Keratinocyte (primary cell): Measurements from ENCODE around the gene TCP1. TPM values are rescaled to one million over a fixed set of nuclear protein-coding genes. Genes with fewer than 3 reads are reported as not detected.

Source experiments
- DNase-seq: peaks from one replicate; pipeline ENCODE4 v3.0.0-alpha.2; 2011; ENCODE audit warnings: low read depth, missing footprints, low spot score
- FAIRE-seq: peaks from 2 replicates; lab custom pipeline; 2011; peaks lifted over from hg19 to GRCh38; lab: Jason Lieb, UNC
- H2AFZ ChIP-seq: 2 replicates; pipeline ENCODE4 v1.6.0; 2012; ENCODE audit warnings: low read length, control low read depth, inconsistent platforms; ENCODE audit not compliant: control insufficient read depth
- H3K27ac ChIP-seq: 2 replicates; pipeline ENCODE4 v1.5.1; 2011; ENCODE audit warnings: low read length; ENCODE audit not compliant: control insufficient read depth, insufficient read depth
- H3K27me3 ChIP-seq: 3 replicates; pipeline ENCODE4 v1.6.0; 2011; ENCODE audit warnings: low read length; ENCODE audit not compliant: control insufficient read depth, insufficient read depth; ENCODE audit errors: extremely low read depth
- H3K36me3 ChIP-seq, 2 experiments: 2 replicates in 1 of 2; 3 replicates in 1 of 2; pipeline ENCODE4 v1.5.1; 2011; ENCODE audit warnings: low read length in 2 of 2, mild to moderate bottlenecking in 1 of 2; ENCODE audit not compliant: control insufficient read depth in 2 of 2, insufficient read depth in 2 of 2; ENCODE audit errors: extremely low read depth in 1 of 2
- H3K4me1 ChIP-seq: 3 replicates; pipeline ENCODE4 v1.5.1; 2011; ENCODE audit warnings: low read length; ENCODE audit not compliant: control insufficient read depth, insufficient read depth; ENCODE audit errors: extremely low read depth
- H3K4me2 ChIP-seq: 3 replicates; pipeline ENCODE4 v1.6.0; 2011; ENCODE audit warnings: low read depth, low read length; ENCODE audit not compliant: control insufficient read depth, insufficient read depth; ENCODE audit errors: extremely low read depth
- H3K4me3 ChIP-seq, 3 experiments: fragments of 200-600 bp in 1 of 3; sonication (generic) in 1 of 3; 2 replicates in 2 of 3; 3 replicates in 1 of 3; pipeline ENCODE4 v1.5.1; 2011 to 2016; ENCODE audit warnings: low read length in 3 of 3, mild to moderate bottlenecking in 3 of 3, control low read depth in 2 of 3, inconsistent platforms in 1 of 3, low read depth in 1 of 3, mixed read lengths in 1 of 3, mixed run types in 1 of 3, moderate library complexity in 1 of 3; ENCODE audit not compliant: control insufficient read depth in 2 of 3, insufficient read depth in 2 of 3; ENCODE audit errors: extremely low read depth in 1 of 3
- H3K79me2 ChIP-seq: 2 replicates; pipeline ENCODE4 v1.6.0; 2012; ENCODE audit warnings: low read length; ENCODE audit not compliant: control insufficient read depth, insufficient read depth
- H3K9ac ChIP-seq: 3 replicates; pipeline ENCODE4 v1.6.0; 2011; ENCODE audit warnings: low read length; ENCODE audit not compliant: control insufficient read depth, insufficient read depth; ENCODE audit errors: extremely low read depth
- H3K9me1 ChIP-seq: 3 replicates; pipeline ENCODE4 v1.6.0; 2011; ENCODE audit warnings: low read length; ENCODE audit not compliant: control insufficient read depth, insufficient read depth; ENCODE audit errors: extremely low read depth
- H3K9me3 ChIP-seq: 2 replicates; pipeline ENCODE4 v1.5.1; 2012; ENCODE audit warnings: low read depth, low read length; ENCODE audit not compliant: control insufficient read depth
- H4K20me1 ChIP-seq: 3 replicates; pipeline ENCODE4 v1.6.0; 2011; ENCODE audit warnings: low read length; ENCODE audit not compliant: control insufficient read depth, insufficient read depth; ENCODE audit errors: extremely low read depth
- EZH2 ChIP-seq: IDR thresholded peaks from one replicate; pipeline ENCODE4 v1.6.1; 2012; ENCODE audit warnings: inconsistent platforms, mild to moderate bottlenecking, low read length, moderate library complexity
- dilution Hi-C: fragments of 300-500 bp; cut with MboI; formaldehyde crosslinking; loops from one replicate; pipeline ENCODE4 v1.7.0; 2020; ENCODE audit warnings: low sequenced_read_pairs; ENCODE audit not compliant: extremely low pct_ligation_motif_present
- polyA plus RNA-seq, 5 experiments: library from polyadenylated mRNA; depleted of rRNA in 3 of 5; stranded (reverse) in 3 of 5; stranded (forward) in 1 of 5; unstranded in 1 of 5; fragments of >200 nt; gene quantifications; 1 replicate in 1 of 5; 2 replicates in 3 of 5; 3 replicates in 1 of 5; pipeline versions ENCODE4 v1.2.1 to v1.2.3, GENCODE V29; 2011 to 2012; ENCODE audit warnings: missing spikeins in 2 of 5, low read depth in 1 of 5, low replicate concordance in 1 of 5
- TF ChIP-seq, protein P1 (sequence below), 3 experiments: IDR thresholded peaks in 1 of 3; conservative IDR thresholded peaks in 1 of 3; optimal IDR thresholded peaks in 1 of 3; 2 replicates in 2 of 3; 3 replicates in 1 of 3; pipeline versions ENCODE3 to v1.5.1; 2011; ENCODE audit warnings: low read length in 3 of 3, mild to moderate bottlenecking in 3 of 3, moderate library complexity in 2 of 3, control low read depth in 1 of 3, inconsistent platforms in 1 of 3; ENCODE audit not compliant: insufficient read depth in 2 of 3; ENCODE audit errors: extremely low read depth in 1 of 3

Gene TCP1
- polyA plus RNA-seq, 1 donor (not counting 4 experiments of a cell fraction or from before 2014, with no cell fraction given), result 174 TPM

DNA sequence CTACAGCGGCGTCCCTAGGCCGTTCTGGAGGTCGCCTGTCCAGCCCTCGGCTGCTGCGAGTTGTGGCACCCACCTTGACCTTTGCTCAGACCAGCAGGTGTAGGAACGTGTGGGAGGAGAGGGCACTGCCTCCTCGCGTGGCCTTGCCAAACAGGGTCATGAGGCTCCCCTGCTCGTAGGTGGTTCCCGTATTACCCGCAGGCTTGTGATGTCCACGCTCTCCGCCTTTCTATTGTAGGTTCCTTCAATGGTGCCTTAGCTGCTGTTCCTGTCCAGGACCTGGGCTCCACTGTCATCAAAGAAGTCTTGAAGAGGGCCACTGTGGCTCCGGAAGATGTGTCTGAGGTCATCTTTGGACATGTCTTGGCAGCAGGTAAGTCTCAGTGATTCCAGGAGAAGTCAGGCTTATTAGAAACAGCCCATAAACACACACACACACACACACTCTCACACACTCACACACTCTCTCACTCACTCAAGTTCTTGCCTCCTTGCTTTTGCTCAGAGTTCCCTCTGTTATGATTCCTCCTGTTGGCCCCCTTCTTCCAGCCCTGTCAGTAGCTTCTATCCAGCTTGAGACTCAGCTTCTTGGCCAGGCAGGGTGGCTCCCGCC is 26.6 kb downstream of the TCP1 start:
- no peak for TF ChIP-seq EZH2
- TF ChIP-seq, protein P1, sequence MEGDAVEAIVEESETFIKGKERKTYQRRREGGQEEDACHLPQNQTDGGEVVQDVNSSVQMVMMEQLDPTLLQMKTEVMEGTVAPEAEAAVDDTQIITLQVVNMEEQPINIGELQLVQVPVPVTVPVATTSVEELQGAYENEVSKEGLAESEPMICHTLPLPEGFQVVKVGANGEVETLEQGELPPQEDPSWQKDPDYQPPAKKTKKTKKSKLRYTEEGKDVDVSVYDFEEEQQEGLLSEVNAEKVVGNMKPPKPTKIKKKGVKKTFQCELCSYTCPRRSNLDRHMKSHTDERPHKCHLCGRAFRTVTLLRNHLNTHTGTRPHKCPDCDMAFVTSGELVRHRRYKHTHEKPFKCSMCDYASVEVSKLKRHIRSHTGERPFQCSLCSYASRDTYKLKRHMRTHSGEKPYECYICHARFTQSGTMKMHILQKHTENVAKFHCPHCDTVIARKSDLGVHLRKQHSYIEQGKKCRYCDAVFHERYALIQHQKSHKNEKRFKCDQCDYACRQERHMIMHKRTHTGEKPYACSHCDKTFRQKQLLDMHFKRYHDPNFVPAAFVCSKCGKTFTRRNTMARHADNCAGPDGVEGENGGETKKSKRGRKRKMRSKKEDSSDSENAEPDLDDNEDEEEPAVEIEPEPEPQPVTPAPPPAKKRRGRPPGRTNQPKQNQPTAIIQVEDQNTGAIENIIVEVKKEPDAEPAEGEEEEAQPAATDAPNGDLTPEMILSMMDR (optimal IDR thresholded peaks at IDR 0.05 in 1 of 3, IDR thresholded peaks at IDR 0.05 in 1 of 3, conservative IDR thresholded peaks at IDR 0.05 in 1 of 3; ENCODE audit: extremely low read depth in 1 of 3, insufficient read depth in 2 of 3, low read length in 3 of 3), result no peak
- Histone ChIP-seq H3K4me2 (peak overlapping the region; percentile 72), H3K9ac (peak overlapping the region; percentile 83), H3K4me1 (peaks cover 33% of the 10 kb centered on the region), H3K27ac (peak overlapping the region; percentile 85), H3K79me2 (peaks cover 43% of the 10 kb centered on the region), H3K4me3 (peak overlapping the region; percentile 77 to 93 (median 88)), H3K9me1 (peaks cover 2% of the 10 kb centered on the region), H2AFZ (peak overlapping the region; percentile 54), H3K36me3 (peaks cover 9 to 39% of the 10 kb centered on the region in 2 experiments), H3K9me3 (no peaks in the 10 kb centered on the region), H3K27me3 (no peaks in the 10 kb centered on the region), H4K20me1 (no peaks in the 10 kb centered on the region)
- FAIRE-seq (peak; percentile 34), DNase-seq (no peak)
- dilution Hi-C loops, result no loop called here

DNA sequence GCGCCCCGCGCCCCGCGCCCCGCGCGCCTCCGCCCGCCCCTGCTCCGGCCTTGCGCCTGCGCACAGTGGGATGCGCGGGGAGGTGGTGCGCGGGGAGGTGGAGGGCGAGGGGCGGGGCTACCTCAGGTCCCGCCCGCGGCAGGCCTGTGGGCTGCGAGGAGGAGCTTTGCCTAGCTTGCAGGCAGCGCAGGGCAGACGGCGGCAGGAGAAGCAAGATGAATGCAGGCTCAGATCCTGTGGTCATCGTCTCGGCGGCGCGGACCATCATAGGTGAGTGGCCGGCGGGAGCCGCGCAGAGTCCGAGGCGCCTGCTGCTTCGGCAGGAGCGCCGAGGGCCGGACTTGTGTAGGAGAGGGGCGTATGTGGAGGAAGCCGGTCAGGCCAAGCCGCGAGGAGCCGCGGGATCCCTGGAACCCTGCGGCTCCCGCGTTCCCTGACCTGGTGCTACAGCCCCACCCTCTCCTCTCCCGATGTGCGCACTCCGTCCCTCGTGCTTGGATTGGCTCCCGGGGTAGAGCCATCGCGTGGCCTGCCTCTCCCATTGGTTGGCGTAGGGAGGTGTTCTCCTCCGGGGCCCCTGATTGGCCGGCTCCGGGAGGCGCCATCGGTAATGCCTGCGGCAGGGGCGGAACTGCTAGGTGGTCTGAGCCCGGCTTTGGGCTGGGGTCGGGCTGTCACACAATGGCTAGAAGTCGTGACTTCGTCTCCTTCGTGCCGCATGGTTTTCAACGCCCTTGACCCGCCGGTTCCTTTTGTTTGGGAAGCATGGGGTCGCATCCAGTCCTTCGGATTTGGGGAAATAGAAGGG is 27.3 kb downstream of the TCP1 start, which contains the start of gene ACAT2:
TSS of gene ACAT2 (plus strand) at position 173 of the 808 bp plus-strand sequence. CDS start at position 216, 43 bp downstream.
- no peaks in the 10 kb centered on the region for H4K20me1 ChIP-seq
- peaks cover 7 to 33% of the 10 kb centered on the region in 2 experiments for H3K36me3 ChIP-seq
- peak within 1 kb of the TSS; percentile 83 for H3K9ac ChIP-seq
- peaks cover 38% of the 10 kb centered on the region for H3K79me2 ChIP-seq
- no peaks in the 10 kb centered on the region for H3K27me3 ChIP-seq
- peak within 1 kb of the TSS; percentile 93 for H3K4me2 ChIP-seq
- H3K9me1 ChIP-seq, result peaks cover 2% of the 10 kb centered on the region
- TF ChIP-seq, protein P1 (optimal IDR thresholded peaks at IDR 0.05 in 1 of 3, IDR thresholded peaks at IDR 0.05 in 1 of 3, conservative IDR thresholded peaks at IDR 0.05 in 1 of 3; ENCODE audit: extremely low read depth in 1 of 3, insufficient read depth in 2 of 3, low read length in 3 of 3), result no peak
- no peak for TF ChIP-seq EZH2
- dilution Hi-C loops, result no loop called here
- peak within 1 kb of the TSS; percentile 77 to 93 (median 88) for H3K4me3 ChIP-seq
- peaks cover 33% of the 10 kb centered on the region for H3K4me1 ChIP-seq
- FAIRE-seq, result peak; percentile 77
- H2AFZ ChIP-seq, result peak within 1 kb of the TSS; percentile 73
- no peaks in the 10 kb centered on the region for H3K9me3 ChIP-seq
- peak within 1 kb of the TSS; percentile 85 for H3K27ac ChIP-seq
- peak; percentile 66 for DNase-seq
